HG03354 (cell line): ENCODE measurements around the gene UMAD1.

Experiments used
- ATAC-seq: cut with Tn5 transposase; IDR thresholded peaks from one replicate; pipeline ENCODE4 v1.9.1; 2021; ENCODE audit warnings: mild to moderate bottlenecking; ENCODE audit not compliant: unreplicated experiment, poor library complexity, severe bottlenecking

The UMAD1 gene

GRCh38 chr7:7908622-7909145 is 268.1 kb downstream of the UMAD1 start:
- no peak for ATAC-seq

GRCh38 chr7:7909376-7909775 is 268.8 kb downstream of the UMAD1 start:
- ATAC-seq = no peak

GRCh38 chr7:7911369-7912123 is 271.0 kb downstream of the UMAD1 start:
- no peak for ATAC-seq

- ATAC-seq = no peak
Measured at GRCh38 chr7:7912937-7913336, 272.4 kb downstream of the UMAD1 start.

- ATAC-seq = no peak
Measured at GRCh38 chr7:7913504-7913903, 273.0 kb downstream of the UMAD1 start.

GRCh38 chr7:7914547-7914946 is 274.0 kb downstream of the UMAD1 start:
- no peak for ATAC-seq

GRCh38 chr7:7916064-7916463 is 275.5 kb downstream of the UMAD1 start:
- ATAC-seq = no peak

- no peak for ATAC-seq
Measured at GRCh38 chr7:7917593-7917992, 277.0 kb downstream of the UMAD1 start.

- ATAC-seq = no peak
Measured at GRCh38 chr7:7918736-7919448, 278.3 kb downstream of the UMAD1 start.

GRCh38 chr7:7919449-7919945 is 278.9 kb downstream of the UMAD1 start:
- ATAC-seq = no peak

- ATAC-seq = no peak
Measured at GRCh38 chr7:7920056-7920455, 279.5 kb downstream of the UMAD1 start.

GRCh38 chr7:7920481-7920880 is 279.9 kb downstream of the UMAD1 start:
- peak; percentile 94 for ATAC-seq

GRCh38 chr7:7921830-7922229 is 281.3 kb downstream of the UMAD1 start:
- no peak for ATAC-seq

- no peak for ATAC-seq
Measured at GRCh38 chr7:7922684-7923385, 282.3 kb downstream of the UMAD1 start.

- ATAC-seq = no peak
Measured at GRCh38 chr7:7923818-7924217, 283.3 kb downstream of the UMAD1 start.

GRCh38 chr7:7924303-7924702 is 283.8 kb downstream of the UMAD1 start:
- ATAC-seq = no peak
